ENCODE measurements around the gene ANKMY2. TPM values are rescaled to one million over a fixed set of nuclear protein-coding genes. Genes with fewer than 3 reads are reported as not detected.
"Not testable (repeated sequence)": the region's sequence is repeated elsewhere in the genome, so short reads cannot be mapped to it uniquely, and the experiment has no call there.

Gene ANKMY2
- total RNA-seq, 8 experiments from 2014 or later, result 10.6 to 40.7 (median 32.1) TPM

DNA sequence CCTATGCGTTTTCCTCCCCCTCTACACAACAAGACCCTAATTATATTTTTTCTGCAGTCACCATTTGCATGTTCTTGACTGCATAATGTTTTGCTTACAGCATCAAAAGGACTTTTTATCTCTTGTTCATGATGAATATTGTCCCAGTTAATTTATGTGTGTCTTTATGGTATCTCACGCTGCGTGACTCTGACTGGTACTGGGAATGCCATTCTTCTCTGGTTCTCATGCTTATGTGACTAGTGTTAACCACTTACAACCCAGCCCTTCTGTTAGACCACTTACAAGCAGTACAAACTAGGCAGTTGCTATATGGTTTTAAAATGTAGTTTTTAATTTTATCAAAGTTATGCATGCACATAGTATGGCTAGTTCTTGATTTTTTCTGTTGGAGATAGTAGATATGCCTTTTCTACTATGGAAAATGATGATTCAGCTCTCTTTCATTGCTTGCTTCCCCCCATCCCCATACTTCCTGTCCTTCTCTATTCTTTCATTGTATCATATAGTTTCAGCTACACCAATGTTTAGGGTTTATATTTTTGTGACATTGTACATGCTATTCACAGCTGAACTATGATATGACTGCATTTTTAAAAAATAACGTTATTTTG is 25.3 kb upstream of the ANKMY2 start:
- Histone ChIP-seq H3K4me3 (no peak overlapping the region), H3K27ac (no peak overlapping the region), H3K4me1 (replicated peaks in 1 of 2) (no peaks in the 10 kb centered on the region)
- ATAC-seq (replicated peaks in 6 of 8), result peak in 3 of 8 experiments; percentile 9 to 83 (median 23)
- in situ Hi-C loops (cut with MboI; ENCODE audit: low pct_unique_long_range_greater_than_20kb in 2 of 9, low sequenced_read_pairs in 9 of 9, unreplicated experiment in 9 of 9), result no loop called here
- WGBS, 10 experiments, result 42 to 100% (median 85%) methylated on average over 1 to 4 of the region's 4 CpGs; no CpG with 5 or more reads in 2 of the 10 experiments

DNA sequence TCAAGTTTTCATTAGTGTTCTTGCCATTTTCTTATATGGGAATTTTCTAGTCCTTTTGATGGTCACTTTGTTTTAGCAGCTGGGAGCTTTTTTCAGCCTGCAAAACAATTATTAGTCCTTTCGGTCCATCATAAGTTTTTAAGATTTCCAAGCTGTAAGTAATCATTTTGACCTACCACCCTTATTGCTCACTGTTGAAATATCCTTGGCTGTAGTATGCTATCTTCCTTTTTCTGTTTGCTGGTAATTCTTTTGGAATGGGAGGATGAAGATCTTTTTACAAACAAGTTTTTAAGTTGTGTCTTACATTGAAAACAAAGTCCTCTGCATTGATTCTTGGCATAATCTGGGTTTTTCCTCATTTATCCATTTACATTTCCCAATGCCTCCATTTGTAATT is 24.5 kb upstream of the ANKMY2 start:
- H3K27ac ChIP-seq, result no peak overlapping the region
- in situ Hi-C loops (cut with MboI; ENCODE audit: low pct_unique_long_range_greater_than_20kb in 2 of 9, low sequenced_read_pairs in 9 of 9, unreplicated experiment in 9 of 9), result no loop called here
- no peaks in the 10 kb centered on the region for H3K4me1 ChIP-seq (replicated peaks in 1 of 2)
- no peak for ATAC-seq (replicated peaks in 6 of 8)
- WGBS, 10 experiments, result 23 to 100% (median 92%) methylated on average over 1 of the region's 1 CpG; no CpG with 5 or more reads in 1 of the 10 experiments
- no peak overlapping the region for H3K4me3 ChIP-seq

DNA sequence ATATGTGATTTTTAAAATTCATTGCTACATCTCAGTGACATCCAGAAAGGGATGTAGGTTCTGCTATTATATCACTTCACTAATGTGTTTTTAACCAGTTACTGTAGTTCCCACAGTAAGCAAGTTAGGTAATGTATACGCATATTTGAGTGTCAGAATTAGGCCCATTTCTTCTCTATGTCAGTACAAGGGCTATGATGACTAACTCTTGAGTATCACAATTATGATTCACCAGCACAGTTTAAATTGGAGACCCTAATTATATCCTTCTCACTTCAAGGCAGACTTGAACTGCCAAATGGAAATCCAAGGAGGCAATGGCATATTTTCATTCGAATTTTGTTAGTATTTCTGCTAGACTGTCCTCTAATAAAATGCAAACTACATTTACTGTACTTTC is 24.0 kb upstream of the ANKMY2 start:
- Histone ChIP-seq H3K27ac (no peak overlapping the region), H3K4me3 (no peak overlapping the region), H3K4me1 (replicated peaks in 1 of 2) (no peaks in the 10 kb centered on the region)
- ATAC-seq (replicated peaks in 6 of 8), result no peak
- WGBS, 10 experiments, result 0 to 100% (median 80%) methylated on average over 1 to 2 of the region's 2 CpGs
- in situ Hi-C loops (cut with MboI; ENCODE audit: low pct_unique_long_range_greater_than_20kb in 2 of 9, low sequenced_read_pairs in 9 of 9, unreplicated experiment in 9 of 9), result no loop called here

DNA sequence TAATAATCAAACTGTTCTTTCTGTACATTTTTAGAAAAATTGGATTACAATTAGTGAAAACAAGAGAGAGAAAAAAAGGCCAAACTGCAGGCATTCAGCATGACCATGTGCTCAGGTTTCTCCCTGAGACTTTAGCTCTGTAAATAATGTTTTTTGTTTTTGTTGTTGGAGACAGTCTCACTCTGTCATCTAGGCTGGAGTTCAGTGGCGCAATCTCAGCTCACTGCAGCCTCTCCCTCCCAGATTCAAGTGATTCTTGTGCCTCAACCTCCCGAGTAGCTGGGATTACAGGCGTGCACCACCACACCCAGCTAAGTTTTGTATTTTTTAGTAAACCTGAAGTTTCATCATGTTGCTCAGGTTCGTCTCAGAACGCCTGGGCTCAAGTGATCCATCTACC is 23.4 kb upstream of the ANKMY2 start:
- in situ Hi-C loops (cut with MboI; ENCODE audit: low pct_unique_long_range_greater_than_20kb in 2 of 9, low sequenced_read_pairs in 9 of 9, unreplicated experiment in 9 of 9), result no loop called here
- ATAC-seq (replicated peaks in 6 of 8), result no peak
- WGBS, 10 experiments, result 83 to 100% (median 100%) methylated on average over 1 to 5 of the region's 5 CpGs; no CpG with 5 or more reads in 1 of the 10 experiments
- H3K27ac ChIP-seq, result no peak overlapping the region
- H3K4me3 ChIP-seq, result no peak overlapping the region
- H3K4me1 ChIP-seq (replicated peaks in 1 of 2), result no peaks in the 10 kb centered on the region

DNA sequence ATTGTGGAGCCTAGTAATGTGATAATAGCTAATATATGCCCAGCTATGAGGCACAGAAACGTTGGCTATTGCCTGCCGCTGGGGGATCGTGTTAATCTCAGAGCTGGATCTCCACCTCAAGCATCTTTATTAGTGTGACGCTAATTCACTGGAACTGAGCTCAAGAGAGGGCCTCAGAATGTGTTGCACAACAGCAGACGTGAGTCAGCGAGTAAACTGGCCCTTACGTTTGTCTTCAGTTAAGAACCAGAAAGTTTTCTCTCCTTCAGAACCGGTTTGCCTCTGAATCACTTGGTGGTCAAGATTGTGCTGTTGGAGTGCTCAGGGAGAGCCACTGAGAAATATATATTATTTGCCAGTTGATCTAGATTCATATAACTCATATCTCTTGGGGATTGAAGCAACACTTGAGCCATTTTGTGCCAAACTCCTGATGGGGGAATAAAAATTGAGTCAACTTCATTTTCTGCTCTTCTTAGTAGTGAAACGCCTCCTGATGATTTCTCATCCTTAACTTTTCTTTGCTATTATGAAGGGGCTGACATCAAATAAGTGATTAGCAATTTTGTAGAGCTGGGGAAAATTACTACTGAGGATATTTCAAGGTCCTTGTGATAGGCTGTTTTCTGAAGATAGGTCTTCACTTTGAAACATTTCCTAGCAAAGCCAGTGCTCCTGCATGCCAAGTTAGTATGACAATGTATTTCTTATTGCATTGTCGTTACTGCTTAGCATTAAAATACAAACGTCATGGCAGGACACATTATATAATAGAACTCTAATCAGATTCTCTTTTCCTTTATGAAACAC is 22.7 kb upstream of the ANKMY2 start:
- no peak overlapping the region for H3K4me3 ChIP-seq
- H3K4me1 ChIP-seq (replicated peaks in 1 of 2), result no peaks in the 10 kb centered on the region
- in situ Hi-C loops (cut with MboI; ENCODE audit: low pct_unique_long_range_greater_than_20kb in 2 of 9, low sequenced_read_pairs in 9 of 9, unreplicated experiment in 9 of 9), result no loop called here
- H3K27ac ChIP-seq, result no peak overlapping the region
- ATAC-seq (replicated peaks in 6 of 8), result peak in 4 of 8 experiments; percentile 38 to 97 (median 88)
- WGBS, 10 experiments, result 0 to 95% (median 69%) methylated on average over 1 to 11 of the region's 11 CpGs; no CpG with 5 or more reads in 1 of the 10 experiments

DNA sequence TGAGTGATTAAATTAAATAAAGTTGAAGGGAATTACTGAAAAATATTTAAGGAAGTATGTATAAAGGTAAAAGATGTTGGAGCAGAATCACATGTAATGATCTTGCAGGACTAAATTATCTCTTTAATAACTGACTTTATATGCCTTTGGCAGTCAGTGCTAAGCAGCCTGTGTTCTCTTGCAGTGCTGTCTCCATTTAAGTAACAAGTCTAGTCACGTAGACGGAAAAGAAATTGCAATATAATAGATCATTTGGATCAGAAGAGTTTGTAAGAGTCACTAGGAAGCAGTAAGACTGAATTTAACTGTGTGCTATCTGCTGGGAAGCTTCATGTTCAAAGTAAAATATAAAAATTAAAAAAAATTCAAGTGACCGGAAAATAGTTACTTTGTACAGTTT is 21.8 kb upstream of the ANKMY2 start:
- Histone ChIP-seq H3K27ac (no peak overlapping the region), H3K4me1 (replicated peaks in 1 of 2) (peaks cover 0 to 3% of the 10 kb centered on the region in 2 donors), H3K4me3 (no peak overlapping the region)
- in situ Hi-C loops (cut with MboI; ENCODE audit: low pct_unique_long_range_greater_than_20kb in 2 of 9, low sequenced_read_pairs in 9 of 9, unreplicated experiment in 9 of 9), result no loop called here
- ATAC-seq (replicated peaks in 6 of 8), result peak in 1 of 8 experiments; percentile 37
- 86 to 100% (median 97%) methylated on average over 1 to 3 of the region's 3 CpGs for WGBS, 10 experiments

DNA sequence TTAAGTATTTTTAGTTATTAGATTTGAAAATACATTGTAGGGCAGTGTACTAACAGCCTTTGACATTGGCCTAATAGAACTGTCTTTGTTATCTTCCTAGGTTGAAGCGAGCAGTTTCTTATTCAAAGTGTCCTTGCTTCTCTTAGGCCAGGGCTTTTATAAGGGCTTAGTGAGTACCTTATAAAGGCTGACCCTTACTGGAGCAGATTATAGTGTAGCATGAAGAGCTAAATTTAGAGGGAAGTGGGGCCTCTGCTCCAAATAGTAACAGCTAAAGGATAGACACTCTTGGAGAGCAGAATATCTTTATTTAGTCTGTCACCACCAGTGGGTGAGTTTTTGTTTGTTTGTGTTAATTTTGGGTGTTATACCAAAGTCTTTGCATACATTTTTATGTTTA is 16.4 kb upstream of the ANKMY2 start:
- H3K27ac ChIP-seq, result no peak overlapping the region
- WGBS, 10 experiments, result 71 to 100% (median 100%) methylated on average over 1 of the region's 1 CpG; no CpG with 5 or more reads in 4 of the 10 experiments
- ATAC-seq (replicated peaks in 6 of 8), result peak in 1 of 8 experiments; percentile 22
- H3K4me1 ChIP-seq (replicated peaks in 1 of 2), result peaks cover 11 to 14% of the 10 kb centered on the region in 2 donors
- H3K4me3 ChIP-seq, result no peak overlapping the region
- in situ Hi-C loops (cut with MboI; ENCODE audit: low pct_unique_long_range_greater_than_20kb in 2 of 9, low sequenced_read_pairs in 9 of 9, unreplicated experiment in 9 of 9), result no loop called here

DNA sequence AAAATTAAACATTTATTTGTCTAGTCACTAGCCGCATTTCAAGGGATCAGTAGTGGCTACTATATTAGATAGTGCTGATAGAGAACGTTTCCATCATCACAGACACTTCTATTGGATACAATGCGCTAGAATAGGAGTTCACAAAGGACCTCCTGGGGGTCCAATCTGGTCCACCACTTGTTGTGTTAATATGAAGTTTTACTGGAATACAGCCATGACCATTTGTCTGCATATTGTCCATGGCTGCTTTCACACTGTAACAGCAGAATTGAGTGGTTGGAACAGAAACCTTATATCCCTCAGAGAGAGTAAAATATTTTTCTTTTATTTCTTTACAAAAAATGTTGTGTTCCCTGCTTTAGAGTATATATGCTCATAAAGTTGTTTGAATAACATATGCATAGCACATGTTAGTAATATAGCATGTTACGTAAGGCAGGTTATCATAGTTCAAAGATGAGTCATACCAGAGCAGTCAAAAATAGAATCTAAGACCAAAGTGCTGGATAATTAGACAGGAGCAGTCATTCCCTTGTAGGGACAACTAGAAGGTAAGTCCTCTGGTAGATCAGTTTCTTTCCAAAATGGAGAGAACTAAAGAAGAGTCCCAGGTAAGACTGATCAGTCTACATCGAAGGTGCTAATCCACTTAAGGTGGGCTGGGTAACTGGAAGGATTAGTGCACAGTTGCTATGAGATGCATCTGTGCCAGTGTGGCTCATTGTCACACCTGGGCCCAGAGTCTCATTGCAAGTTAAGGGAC is 15.3 kb upstream of the ANKMY2 start:
- in situ Hi-C loops (cut with MboI; ENCODE audit: low pct_unique_long_range_greater_than_20kb in 2 of 9, low sequenced_read_pairs in 9 of 9, unreplicated experiment in 9 of 9), result no loop called here
- Histone ChIP-seq H3K27ac (no peak overlapping the region), H3K4me3 (no peak overlapping the region), H3K4me1 (replicated peaks in 1 of 2) (peaks cover 11 to 14% of the 10 kb centered on the region in 2 donors)
- 53 to 87% (median 63%) methylated on average over 3 to 5 of the region's 5 CpGs for WGBS, 10 experiments
- peak; percentile 27 to 62 (median 52) for ATAC-seq (replicated peaks in 6 of 8)

DNA sequence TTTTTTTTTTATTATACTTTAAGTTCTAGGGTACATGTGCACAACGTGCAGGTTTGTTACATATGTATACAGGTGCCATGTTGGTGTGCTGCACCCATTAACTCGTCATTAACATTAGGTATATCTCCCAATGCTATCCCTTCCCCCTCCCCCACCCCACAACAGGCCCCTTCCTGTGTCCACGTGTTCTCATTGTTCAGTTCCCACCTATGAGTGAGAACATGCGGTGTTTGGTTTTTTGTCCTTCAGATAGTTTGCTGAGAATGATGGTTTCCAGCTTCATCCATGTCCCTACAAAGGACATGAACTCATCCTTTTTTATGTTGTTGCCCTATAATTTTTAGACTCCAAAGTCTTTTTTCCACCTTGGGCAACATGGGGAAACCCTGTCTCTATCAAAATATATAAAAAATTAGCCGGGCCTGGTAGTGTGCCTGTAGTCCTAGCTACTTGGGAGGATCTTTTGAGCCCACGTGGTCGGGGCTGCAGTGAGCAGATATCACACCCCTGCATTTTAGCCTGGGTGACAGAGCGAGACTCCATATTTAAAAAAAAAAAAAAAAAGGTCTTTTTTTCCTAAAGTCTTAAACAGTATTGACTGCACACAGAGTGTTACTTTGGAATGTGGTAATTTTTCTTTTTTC is 14.4 kb upstream of the ANKMY2 start:
- H3K27ac ChIP-seq; in situ Hi-C loops (cut with MboI; ENCODE audit: low pct_unique_long_range_greater_than_20kb in 2 of 9, low sequenced_read_pairs in 9 of 9, unreplicated experiment in 9 of 9): not testable (repeated sequence)
- WGBS, 10 experiments, result 60 to 100% (median 94%) methylated on average over 1 to 5 of the region's 8 CpGs; no CpG with 5 or more reads in 1 of the 10 experiments

DNA sequence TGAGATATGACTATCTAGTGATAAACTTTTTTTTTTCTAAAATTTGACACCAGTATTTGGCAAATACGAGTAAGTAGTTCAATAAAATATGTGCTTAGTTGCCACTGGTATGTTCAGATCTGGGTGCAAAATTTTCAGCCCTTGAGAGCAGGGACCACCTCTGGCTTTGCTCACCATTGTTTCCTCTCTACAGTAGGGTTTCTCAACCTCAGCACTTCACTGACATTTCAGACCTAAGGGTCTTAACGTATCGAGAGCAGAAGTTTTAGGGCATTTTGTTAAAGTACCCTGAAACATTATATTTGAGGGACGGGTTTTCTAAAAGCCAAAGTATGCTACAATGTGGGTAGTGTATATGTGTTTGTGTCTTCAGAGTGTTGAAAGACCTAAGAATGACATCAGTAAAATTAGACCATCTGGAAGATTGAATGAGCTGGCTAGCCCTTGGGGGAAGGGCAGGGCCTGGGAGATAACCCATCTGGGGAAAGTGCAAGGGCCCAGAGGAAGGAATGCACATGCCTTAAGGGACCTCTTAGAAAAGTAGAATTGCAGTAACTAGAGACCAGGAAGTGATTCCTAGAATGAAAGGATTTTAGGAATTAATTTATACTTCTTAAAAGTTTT is 12.2 kb upstream of the ANKMY2 start:
- peaks cover 8 to 14% of the 10 kb centered on the region in 2 donors for H3K4me1 ChIP-seq (replicated peaks in 1 of 2)
- in situ Hi-C loops (cut with MboI; ENCODE audit: low pct_unique_long_range_greater_than_20kb in 2 of 9, low sequenced_read_pairs in 9 of 9, unreplicated experiment in 9 of 9), result no loop called here
- no peak overlapping the region for H3K4me3 ChIP-seq
- WGBS, 10 experiments, result 33 to 86% (median 74%) methylated on average over 1 to 4 of the region's 4 CpGs; no CpG with 5 or more reads in 1 of the 10 experiments
- H3K27ac ChIP-seq, result no peak overlapping the region
- ATAC-seq (replicated peaks in 6 of 8), result peak; percentile 21 to 93 (median 44)

More for the DNA sequence above, 14.4 kb upstream of the ANKMY2 start:
- H3K4me1 ChIP-seq (replicated peaks in 1 of 2), result peaks cover 11 to 14% of the 10 kb centered on the region in 2 donors
- not testable (repeated sequence) for H3K4me3 ChIP-seq; ATAC-seq (replicated peaks in 6 of 8)

DNA sequence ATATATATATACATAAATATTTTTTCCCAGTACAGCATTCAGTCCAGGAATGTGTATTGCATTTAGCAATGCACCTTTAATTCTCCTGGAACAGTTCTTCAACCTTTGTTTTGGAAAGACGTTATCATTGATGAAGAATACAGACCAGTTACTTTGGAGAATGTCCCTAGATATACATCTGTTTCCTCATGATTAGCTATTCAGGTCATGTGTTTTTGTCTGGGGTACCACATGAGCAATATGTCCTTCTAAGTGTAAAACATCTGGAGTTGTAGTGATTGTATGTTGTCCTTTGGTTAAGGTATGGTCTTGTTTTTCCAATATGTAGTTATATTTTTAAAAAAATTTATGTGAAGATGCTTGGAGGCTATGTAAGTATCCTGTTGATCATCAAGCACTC is 10.6 kb upstream of the ANKMY2 start:
- in situ Hi-C loops (cut with MboI; ENCODE audit: low pct_unique_long_range_greater_than_20kb in 2 of 9, low sequenced_read_pairs in 9 of 9, unreplicated experiment in 9 of 9), result no loop called here
- ATAC-seq (replicated peaks in 6 of 8), result no peak
- Histone ChIP-seq H3K4me1 (replicated peaks in 1 of 2) (peaks cover 11 to 14% of the 10 kb centered on the region in 2 donors), H3K27ac (no peak overlapping the region), H3K4me3 (no peak overlapping the region)
- WGBS, 10 experiments, result 86 to 100% (median 100%) methylated on average over 1 of the region's 1 CpG; no CpG with 5 or more reads in 5 of the 10 experiments

DNA sequence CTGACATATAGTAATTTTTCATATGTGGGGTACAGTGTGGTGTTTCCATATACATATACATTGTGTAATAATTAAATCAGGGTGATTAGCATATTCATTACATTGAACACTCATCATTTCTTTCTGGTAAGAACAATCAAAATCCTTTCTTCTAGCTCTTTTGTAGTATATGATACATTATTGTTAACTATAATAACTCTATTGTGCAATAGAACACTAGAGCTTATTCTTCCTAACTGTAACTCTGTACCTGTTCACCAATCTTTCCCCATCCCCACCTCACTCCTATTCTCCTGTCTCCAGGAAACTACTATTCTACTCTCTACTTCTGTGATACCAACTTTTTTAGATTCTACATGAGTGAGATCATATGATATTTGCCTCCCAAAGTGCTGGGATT is 9.8 kb upstream of the ANKMY2 start:
- in situ Hi-C loops (cut with MboI; ENCODE audit: low pct_unique_long_range_greater_than_20kb in 2 of 9, low sequenced_read_pairs in 9 of 9, unreplicated experiment in 9 of 9), result no loop called here
- ATAC-seq (replicated peaks in 6 of 8), result no peak
- no peak overlapping the region for H3K4me3 ChIP-seq
- peaks cover 4 to 8% of the 10 kb centered on the region in 2 donors for H3K4me1 ChIP-seq (replicated peaks in 1 of 2)
- H3K27ac ChIP-seq, result no peak overlapping the region
